ENCODE results near the gene LIMCH1.

The LIMCH1 gene

DNA sequence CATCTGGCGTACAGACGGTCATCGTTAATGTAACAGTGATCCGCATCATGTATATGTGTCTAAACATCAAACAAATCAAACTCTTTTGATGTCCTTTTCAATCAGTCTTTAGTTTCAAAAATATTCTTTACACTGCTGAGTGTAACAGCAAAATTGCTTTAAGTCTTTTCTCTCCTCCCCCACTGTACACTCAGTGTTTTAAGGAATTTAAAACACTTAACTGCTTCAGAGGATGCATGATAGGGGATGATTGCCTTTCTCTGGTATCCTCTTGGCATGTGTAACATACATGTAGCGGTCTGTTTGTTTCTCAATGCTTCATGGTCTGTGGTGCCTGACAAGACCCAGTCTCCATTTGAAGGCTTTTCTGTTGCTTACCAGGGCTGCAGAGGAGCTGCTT is 41.6 kb downstream of the LIMCH1 start:
- no CpG with 5 or more reads among the region's 5 CpGs for WGBS (ENCODE audit: extremely low coverage, insufficient coverage, low lambda C conversion rate)
- H2BK120ac ChIP-seq (ENCODE audit: low read depth, low read length): no peak overlapping the region

DNA sequence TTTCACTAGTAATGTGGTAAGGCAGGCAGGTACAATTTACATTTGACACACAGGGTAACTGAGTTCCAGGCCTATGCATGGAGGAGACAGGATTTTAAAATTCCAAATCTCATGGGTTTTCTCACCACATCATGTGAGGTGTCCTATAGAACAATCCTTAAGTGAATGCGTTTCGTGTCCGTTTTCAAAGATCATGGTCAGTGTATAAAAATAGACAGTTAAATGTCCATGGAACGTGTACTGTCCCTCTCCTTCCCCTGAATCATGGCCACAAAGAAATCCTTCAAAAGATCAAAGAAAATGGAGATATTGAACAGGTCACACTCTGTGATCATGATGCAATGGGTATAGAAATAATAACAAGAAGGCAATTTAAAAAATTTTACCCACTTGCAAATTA is 42.0 kb downstream of the LIMCH1 start:
- Histone ChIP-seq H2AK5ac (ENCODE audit: low read length) (no peak overlapping the region), H4K8ac (ENCODE audit: low read depth, low read length) (no peak overlapping the region), H4K5ac (ENCODE audit: low read length) (no peak overlapping the region), H3K4me1 (ENCODE audit: control insufficient read depth, low read depth, low read length) (no peaks in the 10 kb centered on the region), H3K79me2 (ENCODE audit: control insufficient read depth, insufficient read depth, low read length) (no peaks in the 10 kb centered on the region), H3K27ac (ENCODE audit: low read depth, low read length) (no peak overlapping the region), H2BK120ac (ENCODE audit: low read depth, low read length) (no peak overlapping the region), H3K36me3 (ENCODE audit: control insufficient read depth, insufficient read depth, low read length) (no peaks in the 10 kb centered on the region), H3K56ac (ENCODE audit: low read length) (no peak overlapping the region), H3K4me2 (ENCODE audit: low read length) (no peak overlapping the region), H3K4me3 (ENCODE audit: low read length) (no peak overlapping the region), H2BK15ac (replicated peaks; ENCODE audit: low read depth) (no peak overlapping the region), H3K23ac (ENCODE audit: low read length) (no peak overlapping the region), H3K9ac (ENCODE audit: low read length) (no peak overlapping the region), H3K27me3 (ENCODE audit: insufficient read depth, low read length, poor library complexity) (no peaks in the 10 kb centered on the region), H3K79me1 (ENCODE audit: low read length) (no peaks in the 10 kb centered on the region), H2BK5ac (ENCODE audit: low read length) (no peak overlapping the region), H3K18ac (ENCODE audit: low read length) (no peak overlapping the region), H3K4ac (ENCODE audit: low read depth, low read length) (no peak overlapping the region)
- no peak for DNase-seq
- no CpG with 5 or more reads among the region's 4 CpGs for WGBS (ENCODE audit: extremely low coverage, insufficient coverage, low lambda C conversion rate)

More for the DNA sequence above, 41.6 kb downstream of the LIMCH1 start:
- Histone ChIP-seq H2AK5ac (ENCODE audit: low read length) (no peak overlapping the region), H3K4me1 (ENCODE audit: control insufficient read depth, low read depth, low read length) (no peaks in the 10 kb centered on the region), H3K9ac (ENCODE audit: low read length) (no peak overlapping the region), H3K56ac (ENCODE audit: low read length) (no peak overlapping the region), H4K5ac (ENCODE audit: low read length) (no peak overlapping the region), H3K79me2 (ENCODE audit: control insufficient read depth, insufficient read depth, low read length) (no peaks in the 10 kb centered on the region), H3K4me2 (ENCODE audit: low read length) (no peak overlapping the region), H4K8ac (ENCODE audit: low read depth, low read length) (no peak overlapping the region), H3K4ac (ENCODE audit: low read depth, low read length) (no peak overlapping the region), H3K23ac (ENCODE audit: low read length) (no peak overlapping the region), H3K79me1 (ENCODE audit: low read length) (no peaks in the 10 kb centered on the region), H2BK5ac (ENCODE audit: low read length) (no peak overlapping the region), H3K4me3 (ENCODE audit: low read length) (no peak overlapping the region), H3K27me3 (ENCODE audit: insufficient read depth, low read length, poor library complexity) (no peaks in the 10 kb centered on the region), H2BK15ac (replicated peaks; ENCODE audit: low read depth) (no peak overlapping the region), H3K36me3 (ENCODE audit: control insufficient read depth, insufficient read depth, low read length) (no peaks in the 10 kb centered on the region), H3K27ac (ENCODE audit: low read depth, low read length) (no peak overlapping the region), H3K18ac (ENCODE audit: low read length) (no peak overlapping the region)
- DNase-seq: no peak

DNA sequence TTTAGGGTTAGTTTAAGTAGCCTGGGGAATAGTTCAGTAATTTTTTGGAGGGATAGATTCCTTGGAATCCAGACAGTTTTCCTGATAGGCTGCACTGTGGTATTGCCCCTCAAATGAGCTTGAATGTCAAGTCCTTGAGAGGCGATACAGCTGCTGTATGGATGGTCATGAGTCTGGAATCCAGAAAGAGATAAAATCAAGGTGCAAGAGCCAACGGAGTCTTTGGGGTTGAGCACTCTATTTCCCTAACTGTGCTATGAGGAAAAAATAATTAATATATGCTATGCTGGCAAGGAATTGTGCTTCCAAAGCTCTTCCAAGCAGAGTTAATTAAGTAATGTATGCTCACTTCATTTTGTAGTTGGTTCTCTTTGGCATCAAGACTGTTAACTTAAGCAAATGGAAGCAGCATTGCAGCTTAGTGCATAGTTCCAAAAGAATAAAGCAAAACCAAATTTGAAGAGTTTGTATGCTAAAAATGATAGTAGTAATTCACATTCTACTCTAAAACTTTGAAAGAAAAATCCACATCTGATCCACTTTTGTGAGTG is 48.8 kb downstream of the LIMCH1 start:
- Histone ChIP-seq H3K4me2 (ENCODE audit: low read length) (no peak overlapping the region), H4K8ac (ENCODE audit: low read depth, low read length) (no peak overlapping the region), H3K4me3 (ENCODE audit: low read length) (no peak overlapping the region), H3K36me3 (ENCODE audit: control insufficient read depth, insufficient read depth, low read length) (no peaks in the 10 kb centered on the region), H2BK120ac (ENCODE audit: low read depth, low read length) (no peak overlapping the region), H3K56ac (ENCODE audit: low read length) (no peak overlapping the region), H3K4me1 (ENCODE audit: control insufficient read depth, low read depth, low read length) (no peaks in the 10 kb centered on the region), H2BK5ac (ENCODE audit: low read length) (no peak overlapping the region), H4K5ac (ENCODE audit: low read length) (no peak overlapping the region), H2AK5ac (ENCODE audit: low read length) (no peak overlapping the region), H3K79me1 (ENCODE audit: low read length) (no peaks in the 10 kb centered on the region), H3K9ac (ENCODE audit: low read length) (no peak overlapping the region), H3K4ac (ENCODE audit: low read depth, low read length) (no peak overlapping the region), H2BK15ac (replicated peaks; ENCODE audit: low read depth) (no peak overlapping the region), H3K23ac (ENCODE audit: low read length) (no peak overlapping the region), H3K79me2 (ENCODE audit: control insufficient read depth, insufficient read depth, low read length) (no peaks in the 10 kb centered on the region), H3K18ac (ENCODE audit: low read length) (no peak overlapping the region), H3K27ac (ENCODE audit: low read depth, low read length) (no peak overlapping the region), H3K27me3 (ENCODE audit: insufficient read depth, low read length, poor library complexity) (no peaks in the 10 kb centered on the region)
- DNase-seq: no peak
- no CpG with 5 or more reads among the region's 2 CpGs for WGBS (ENCODE audit: extremely low coverage, insufficient coverage, low lambda C conversion rate)

DNA sequence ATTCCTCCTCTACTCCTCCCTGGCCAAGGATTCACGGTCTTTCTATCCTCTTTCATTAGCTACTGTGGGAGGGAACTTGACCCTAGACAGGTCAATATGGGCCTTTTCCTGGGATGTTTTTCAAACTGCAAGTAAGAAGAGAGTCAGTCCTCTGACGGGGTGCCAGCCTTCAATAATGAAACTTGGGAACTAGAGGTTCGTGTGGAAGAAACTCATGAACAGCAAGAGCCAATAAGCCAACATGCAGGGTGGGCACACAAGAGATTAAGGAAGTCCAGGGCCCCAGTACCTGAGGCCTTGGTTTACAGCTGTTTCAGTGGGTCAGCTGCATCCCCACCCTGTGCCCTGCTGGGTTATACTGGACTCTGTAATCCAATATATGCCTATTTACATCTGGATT is 49.3 kb downstream of the LIMCH1 start:
- no peaks in the 10 kb centered on the region for H3K4me1 ChIP-seq (ENCODE audit: control insufficient read depth, low read depth, low read length)
- H3K27me3 ChIP-seq (ENCODE audit: insufficient read depth, low read length, poor library complexity): no peaks in the 10 kb centered on the region
- no peak overlapping the region for H3K4me2 ChIP-seq (ENCODE audit: low read length)
- H4K5ac ChIP-seq (ENCODE audit: low read length): no peak overlapping the region
- H4K8ac ChIP-seq (ENCODE audit: low read depth, low read length): no peak overlapping the region
- H3K36me3 ChIP-seq (ENCODE audit: control insufficient read depth, insufficient read depth, low read length): no peaks in the 10 kb centered on the region
- WGBS (ENCODE audit: extremely low coverage, insufficient coverage, low lambda C conversion rate): no CpG with 5 or more reads among the region's 3 CpGs
- H3K27ac ChIP-seq (ENCODE audit: low read depth, low read length): no peak overlapping the region
- H2AK5ac ChIP-seq (ENCODE audit: low read length): no peak overlapping the region
- DNase-seq: no peak
- H3K4me3 ChIP-seq (ENCODE audit: low read length): no peak overlapping the region
- H3K18ac ChIP-seq (ENCODE audit: low read length): no peak overlapping the region
- H3K56ac ChIP-seq (ENCODE audit: low read length): no peak overlapping the region
- no peaks in the 10 kb centered on the region for H3K79me2 ChIP-seq (ENCODE audit: control insufficient read depth, insufficient read depth, low read length)
- no peak overlapping the region for H3K23ac ChIP-seq (ENCODE audit: low read length)
- H3K4ac ChIP-seq (ENCODE audit: low read depth, low read length): no peak overlapping the region
- H2BK5ac ChIP-seq (ENCODE audit: low read length): no peak overlapping the region
- H2BK15ac ChIP-seq (replicated peaks; ENCODE audit: low read depth): no peak overlapping the region
- H3K79me1 ChIP-seq (ENCODE audit: low read length): no peaks in the 10 kb centered on the region
- no peak overlapping the region for H2BK120ac ChIP-seq (ENCODE audit: low read depth, low read length)
- no peak overlapping the region for H3K9ac ChIP-seq (ENCODE audit: low read length)

DNA sequence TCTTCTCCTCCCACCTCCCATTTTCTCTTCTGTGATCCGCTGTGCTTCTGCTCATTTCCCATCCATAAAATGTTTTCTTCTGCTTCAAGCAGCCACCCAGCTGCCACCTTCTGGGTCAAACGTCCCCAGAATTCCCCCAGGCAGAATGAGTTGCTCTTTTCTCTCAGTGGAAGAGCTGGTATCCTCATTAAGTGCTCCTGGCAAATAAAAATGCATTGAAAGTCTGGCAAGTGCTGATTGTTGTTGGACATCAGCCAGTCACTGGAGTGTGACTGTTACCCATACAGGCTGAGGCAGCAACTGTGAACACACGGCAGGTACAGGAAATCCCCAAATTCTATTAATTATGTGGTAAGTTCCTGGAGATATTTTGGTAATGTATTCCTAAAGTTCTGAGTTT is 52.6 kb downstream of the LIMCH1 start:
- H2AK5ac ChIP-seq (ENCODE audit: low read length): no peak overlapping the region
- H4K8ac ChIP-seq (ENCODE audit: low read depth, low read length): no peak overlapping the region
- no peak overlapping the region for H3K4ac ChIP-seq (ENCODE audit: low read depth, low read length)
- H3K79me1 ChIP-seq (ENCODE audit: low read length): no peaks in the 10 kb centered on the region
- H3K23ac ChIP-seq (ENCODE audit: low read length): no peak overlapping the region
- H3K18ac ChIP-seq (ENCODE audit: low read length): no peak overlapping the region
- H2BK15ac ChIP-seq (replicated peaks; ENCODE audit: low read depth): no peak overlapping the region
- no peak for DNase-seq
- H2BK5ac ChIP-seq (ENCODE audit: low read length): no peak overlapping the region
- H3K27ac ChIP-seq (ENCODE audit: low read depth, low read length): no peak overlapping the region
- no peak overlapping the region for H3K56ac ChIP-seq (ENCODE audit: low read length)
- WGBS (ENCODE audit: extremely low coverage, insufficient coverage, low lambda C conversion rate): no CpG with 5 or more reads among the region's 3 CpGs
- H2BK120ac ChIP-seq (ENCODE audit: low read depth, low read length): no peak overlapping the region
- no peaks in the 10 kb centered on the region for H3K79me2 ChIP-seq (ENCODE audit: control insufficient read depth, insufficient read depth, low read length)
- no peak overlapping the region for H4K5ac ChIP-seq (ENCODE audit: low read length)
- H3K27me3 ChIP-seq (ENCODE audit: insufficient read depth, low read length, poor library complexity): no peaks in the 10 kb centered on the region
- no peaks in the 10 kb centered on the region for H3K4me1 ChIP-seq (ENCODE audit: control insufficient read depth, low read depth, low read length)
- no peak overlapping the region for H3K9ac ChIP-seq (ENCODE audit: low read length)
- no peak overlapping the region for H3K4me2 ChIP-seq (ENCODE audit: low read length)
- no peaks in the 10 kb centered on the region for H3K36me3 ChIP-seq (ENCODE audit: control insufficient read depth, insufficient read depth, low read length)
- H3K4me3 ChIP-seq (ENCODE audit: low read length): no peak overlapping the region

DNA sequence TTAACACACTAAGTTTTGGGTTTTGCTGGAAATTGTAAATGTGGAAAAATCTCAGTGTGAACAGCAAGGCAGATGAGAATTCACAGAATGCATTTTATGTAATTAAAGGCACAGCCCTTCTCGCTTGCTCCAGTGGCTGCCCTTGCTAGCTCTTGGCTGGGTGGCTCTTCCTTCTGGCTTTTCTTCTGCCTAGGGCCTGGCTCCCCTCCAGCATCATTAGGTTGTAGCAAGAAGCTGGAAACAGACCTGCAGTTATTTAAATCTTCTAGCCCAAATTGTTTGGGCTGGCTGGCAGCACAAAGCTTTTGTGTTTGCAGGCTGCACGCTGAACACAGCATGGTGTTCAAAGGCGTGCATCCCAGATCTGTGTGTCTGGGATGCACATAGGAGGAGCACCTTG is 56.5 kb downstream of the LIMCH1 start:
- H4K5ac ChIP-seq (ENCODE audit: low read length): no peak overlapping the region
- no peak overlapping the region for H4K8ac ChIP-seq (ENCODE audit: low read depth, low read length)
- no peak overlapping the region for H3K4ac ChIP-seq (ENCODE audit: low read depth, low read length)
- H3K36me3 ChIP-seq (ENCODE audit: control insufficient read depth, insufficient read depth, low read length): no peaks in the 10 kb centered on the region
- H2BK15ac ChIP-seq (replicated peaks; ENCODE audit: low read depth): no peak overlapping the region
- no peaks in the 10 kb centered on the region for H3K4me1 ChIP-seq (ENCODE audit: control insufficient read depth, low read depth, low read length)
- H3K56ac ChIP-seq (ENCODE audit: low read length): no peak overlapping the region
- DNase-seq: no peak
- H3K79me2 ChIP-seq (ENCODE audit: control insufficient read depth, insufficient read depth, low read length): no peaks in the 10 kb centered on the region
- no peaks in the 10 kb centered on the region for H3K79me1 ChIP-seq (ENCODE audit: low read length)
- H2BK120ac ChIP-seq (ENCODE audit: low read depth, low read length): no peak overlapping the region
- H3K18ac ChIP-seq (ENCODE audit: low read length): no peak overlapping the region
- no CpG with 5 or more reads among the region's 3 CpGs for WGBS (ENCODE audit: extremely low coverage, insufficient coverage, low lambda C conversion rate)
- no peaks in the 10 kb centered on the region for H3K27me3 ChIP-seq (ENCODE audit: insufficient read depth, low read length, poor library complexity)
- no peak overlapping the region for H3K23ac ChIP-seq (ENCODE audit: low read length)
- no peak overlapping the region for H2AK5ac ChIP-seq (ENCODE audit: low read length)
- H3K4me2 ChIP-seq (ENCODE audit: low read length): no peak overlapping the region
- H3K9ac ChIP-seq (ENCODE audit: low read length): no peak overlapping the region
- H3K27ac ChIP-seq (ENCODE audit: low read depth, low read length): no peak overlapping the region
- no peak overlapping the region for H2BK5ac ChIP-seq (ENCODE audit: low read length)
- no peak overlapping the region for H3K4me3 ChIP-seq (ENCODE audit: low read length)

Data from mesendoderm (in vitro differentiated cells).